PFSK-1 (cell line): ENCODE data around the gene LRCH3.

Source experiments
- POLR2AphosphoS5 ChIP-seq: IDR thresholded peaks from 2 replicates; pipeline ENCODE4 v1.6.1; 2012; ENCODE audit warnings: low read depth, mild to moderate bottlenecking, control low read depth, low read length, moderate library complexity
- TAF1 ChIP-seq: IDR thresholded peaks from 2 replicates; pipeline ENCODE4 v1.6.1; 2012; ENCODE audit warnings: low read length, control low read depth, borderline replicate concordance; ENCODE audit not compliant: insufficient read depth
- TF ChIP-seq, protein P1 (sequence below), 2 experiments: IDR thresholded peaks; 2 replicates each; pipeline versions ENCODE4 v1.6.1 to v1.8.0; 2011 to 2012; ENCODE audit warnings: low read depth in 2 of 2, low read length in 2 of 2, control low read depth in 1 of 2, inconsistent platforms in 1 of 2, mild to moderate bottlenecking in 1 of 2, moderate library complexity in 1 of 2; ENCODE audit not compliant: insufficient read depth in 1 of 2

DNA sequence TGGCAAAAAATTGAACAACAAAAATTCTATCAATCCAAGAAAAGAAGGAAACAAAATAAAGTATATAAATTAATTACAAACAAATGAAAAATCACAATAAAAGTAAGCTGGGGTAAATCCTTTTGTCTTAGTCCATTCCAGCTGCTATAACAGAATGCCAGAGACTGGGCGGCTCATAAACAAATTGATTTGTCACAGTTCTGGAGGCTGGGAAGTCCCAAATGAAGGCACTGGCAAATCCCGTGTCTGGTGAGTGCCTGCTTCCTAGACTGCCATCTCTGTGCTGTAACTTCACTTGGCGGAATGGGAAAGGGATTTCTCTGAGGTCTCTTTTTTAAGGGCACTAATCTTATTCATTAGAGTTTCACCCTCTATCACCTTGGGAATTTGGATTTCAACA lies 105.4 kb downstream of the LRCH3 start:
- TF ChIP-seq TAF1 (no peak), POLR2AphosphoS5 (no peak)
- TF ChIP-seq, protein P1, sequence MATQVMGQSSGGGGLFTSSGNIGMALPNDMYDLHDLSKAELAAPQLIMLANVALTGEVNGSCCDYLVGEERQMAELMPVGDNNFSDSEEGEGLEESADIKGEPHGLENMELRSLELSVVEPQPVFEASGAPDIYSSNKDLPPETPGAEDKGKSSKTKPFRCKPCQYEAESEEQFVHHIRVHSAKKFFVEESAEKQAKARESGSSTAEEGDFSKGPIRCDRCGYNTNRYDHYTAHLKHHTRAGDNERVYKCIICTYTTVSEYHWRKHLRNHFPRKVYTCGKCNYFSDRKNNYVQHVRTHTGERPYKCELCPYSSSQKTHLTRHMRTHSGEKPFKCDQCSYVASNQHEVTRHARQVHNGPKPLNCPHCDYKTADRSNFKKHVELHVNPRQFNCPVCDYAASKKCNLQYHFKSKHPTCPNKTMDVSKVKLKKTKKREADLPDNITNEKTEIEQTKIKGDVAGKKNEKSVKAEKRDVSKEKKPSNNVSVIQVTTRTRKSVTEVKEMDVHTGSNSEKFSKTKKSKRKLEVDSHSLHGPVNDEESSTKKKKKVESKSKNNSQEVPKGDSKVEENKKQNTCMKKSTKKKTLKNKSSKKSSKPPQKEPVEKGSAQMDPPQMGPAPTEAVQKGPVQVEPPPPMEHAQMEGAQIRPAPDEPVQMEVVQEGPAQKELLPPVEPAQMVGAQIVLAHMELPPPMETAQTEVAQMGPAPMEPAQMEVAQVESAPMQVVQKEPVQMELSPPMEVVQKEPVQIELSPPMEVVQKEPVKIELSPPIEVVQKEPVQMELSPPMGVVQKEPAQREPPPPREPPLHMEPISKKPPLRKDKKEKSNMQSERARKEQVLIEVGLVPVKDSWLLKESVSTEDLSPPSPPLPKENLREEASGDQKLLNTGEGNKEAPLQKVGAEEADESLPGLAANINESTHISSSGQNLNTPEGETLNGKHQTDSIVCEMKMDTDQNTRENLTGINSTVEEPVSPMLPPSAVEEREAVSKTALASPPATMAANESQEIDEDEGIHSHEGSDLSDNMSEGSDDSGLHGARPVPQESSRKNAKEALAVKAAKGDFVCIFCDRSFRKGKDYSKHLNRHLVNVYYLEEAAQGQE (IDR thresholded peaks at IDR 0.05; ENCODE audit: insufficient read depth in 1 of 2, low read depth in 2 of 2, low read length in 2 of 2) = no peak
